Cerebellar cortex (tissue), 1 donor: ENCODE results near the gene PLA2G15.

Source experiments
- DNase-seq: peaks from one replicate; pipeline ENCODE4 v3.0.0-alpha.2; 2015; ENCODE audit warnings: low spot score

The PLA2G15 gene, protein sequence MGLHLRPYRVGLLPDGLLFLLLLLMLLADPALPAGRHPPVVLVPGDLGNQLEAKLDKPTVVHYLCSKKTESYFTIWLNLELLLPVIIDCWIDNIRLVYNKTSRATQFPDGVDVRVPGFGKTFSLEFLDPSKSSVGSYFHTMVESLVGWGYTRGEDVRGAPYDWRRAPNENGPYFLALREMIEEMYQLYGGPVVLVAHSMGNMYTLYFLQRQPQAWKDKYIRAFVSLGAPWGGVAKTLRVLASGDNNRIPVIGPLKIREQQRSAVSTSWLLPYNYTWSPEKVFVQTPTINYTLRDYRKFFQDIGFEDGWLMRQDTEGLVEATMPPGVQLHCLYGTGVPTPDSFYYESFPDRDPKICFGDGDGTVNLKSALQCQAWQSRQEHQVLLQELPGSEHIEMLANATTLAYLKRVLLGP

DNA sequence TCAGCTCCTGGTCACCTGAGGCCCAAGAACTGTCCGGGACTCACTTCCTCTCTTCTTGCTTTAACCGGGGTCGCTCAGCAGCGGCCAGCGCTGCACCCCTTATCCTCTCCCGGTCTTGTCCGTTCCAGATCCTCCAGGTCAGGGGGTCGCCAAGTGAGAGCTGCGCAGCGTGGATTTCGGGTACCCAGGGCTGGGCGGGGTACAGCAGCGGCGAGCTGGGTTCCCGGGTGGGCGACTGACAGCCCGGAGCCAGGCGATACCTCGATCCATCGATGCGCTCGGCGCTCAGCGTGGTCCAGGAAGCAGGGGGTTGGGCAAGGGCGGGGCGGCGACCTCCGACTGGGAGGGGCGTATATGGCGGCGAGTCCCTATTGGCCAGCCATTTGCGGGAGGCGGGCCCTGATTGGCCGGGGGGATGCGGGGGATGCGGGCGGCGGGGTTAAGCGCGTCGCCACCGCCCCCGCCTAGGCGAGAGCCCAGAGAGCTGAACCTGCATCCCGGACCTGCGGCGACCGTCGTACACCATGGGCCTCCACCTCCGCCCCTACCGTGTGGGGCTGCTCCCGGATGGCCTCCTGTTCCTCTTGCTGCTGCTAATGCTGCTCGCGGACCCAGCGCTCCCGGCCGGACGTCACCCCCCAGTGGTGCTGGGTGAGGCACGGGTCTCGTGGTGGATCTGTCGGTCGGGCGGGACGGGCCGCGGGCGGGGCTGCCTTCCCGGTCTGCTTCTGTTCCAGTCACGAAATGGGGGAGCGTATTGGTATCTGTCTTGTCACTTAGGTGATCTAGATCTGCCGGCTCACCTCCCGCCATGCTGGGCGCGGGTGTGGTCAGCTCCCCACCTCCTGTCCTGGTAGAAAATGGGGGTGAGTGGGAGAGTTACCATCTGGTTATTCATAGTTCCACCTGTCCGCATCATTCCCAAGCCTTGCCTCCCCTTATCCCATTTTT, at the start of gene PLA2G15:
PLA2G15 (plus strand) TSS at position 471 of the 951 bp plus-strand sequence; CDS start at position 525, 54 bp downstream.
- peak; percentile 92 for DNase-seq

DNA sequence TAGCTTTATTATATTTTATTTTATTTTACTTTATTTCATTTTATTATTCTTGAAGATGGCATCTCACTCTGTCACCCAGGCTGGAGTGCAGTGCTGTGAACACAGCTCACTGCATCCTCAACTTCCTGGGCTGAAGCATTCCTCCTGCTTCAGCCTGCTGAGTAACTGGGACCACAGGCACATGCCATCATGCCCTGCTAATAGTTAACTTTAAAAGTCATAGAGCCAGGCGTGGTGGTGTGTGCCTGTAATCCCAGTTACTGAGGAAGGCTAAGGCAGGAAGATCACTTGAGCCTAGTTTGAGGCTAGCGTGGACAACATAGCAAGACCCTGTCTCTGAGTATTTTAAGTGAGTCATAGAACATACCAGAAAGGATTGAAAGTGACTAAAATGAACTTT, 47.9 kb upstream of the PLA2G15 start:
- no peak for DNase-seq

DNA sequence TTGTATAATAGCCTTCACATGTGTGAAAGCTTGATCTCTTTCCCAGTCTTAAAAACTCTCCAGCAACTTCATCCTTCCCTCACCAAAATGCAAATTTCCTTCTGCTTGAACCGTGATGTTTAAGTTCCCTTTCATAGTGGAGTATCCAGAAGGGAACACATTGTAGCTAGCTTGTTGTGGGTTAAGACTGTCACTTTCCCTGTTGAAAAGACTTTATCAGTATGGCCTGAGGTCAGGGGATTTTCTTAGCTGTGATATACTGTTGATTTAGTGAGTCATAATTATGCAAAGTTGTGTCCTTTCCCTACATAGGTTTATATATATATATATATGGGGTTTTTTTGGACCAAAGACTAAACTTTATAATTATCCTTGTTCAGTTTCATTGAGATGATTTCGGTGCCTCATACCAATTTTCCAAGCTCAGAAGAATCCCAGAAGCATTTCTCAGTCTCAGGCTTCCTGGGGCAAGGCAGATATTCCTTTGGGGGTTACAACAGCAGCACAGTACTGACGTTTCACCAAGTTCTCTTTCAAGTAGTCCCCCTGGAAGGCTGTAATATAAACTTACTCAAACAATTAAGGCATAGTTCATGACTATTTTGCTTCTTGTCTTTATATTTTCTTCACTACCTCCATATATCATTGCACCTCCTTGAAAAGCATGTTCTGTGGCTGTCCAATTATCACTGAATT, 44.9 kb upstream of the PLA2G15 start:
- no peak for DNase-seq

DNA sequence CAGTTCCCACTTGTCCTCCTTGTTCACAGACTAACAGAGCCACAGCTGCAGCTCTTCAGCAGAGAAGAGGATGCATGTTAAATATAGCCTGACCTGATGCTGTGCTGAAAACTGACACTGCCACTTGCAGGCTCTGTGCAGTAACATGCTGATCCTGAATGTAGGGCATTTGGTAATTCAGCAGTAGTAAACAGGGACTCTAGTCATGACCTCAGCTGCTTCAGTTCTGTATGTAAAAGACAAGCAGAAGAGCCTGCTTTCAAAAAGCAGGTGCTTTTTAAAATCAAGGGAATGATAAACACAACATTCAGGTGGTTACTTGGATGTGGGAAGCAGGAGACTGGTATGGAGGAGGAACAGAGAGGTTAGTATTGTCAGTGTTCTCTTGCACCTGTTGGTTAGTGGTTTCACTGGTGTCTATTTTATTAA, 43.1 kb upstream of the PLA2G15 start:
- peak; percentile 94 for DNase-seq

DNA sequence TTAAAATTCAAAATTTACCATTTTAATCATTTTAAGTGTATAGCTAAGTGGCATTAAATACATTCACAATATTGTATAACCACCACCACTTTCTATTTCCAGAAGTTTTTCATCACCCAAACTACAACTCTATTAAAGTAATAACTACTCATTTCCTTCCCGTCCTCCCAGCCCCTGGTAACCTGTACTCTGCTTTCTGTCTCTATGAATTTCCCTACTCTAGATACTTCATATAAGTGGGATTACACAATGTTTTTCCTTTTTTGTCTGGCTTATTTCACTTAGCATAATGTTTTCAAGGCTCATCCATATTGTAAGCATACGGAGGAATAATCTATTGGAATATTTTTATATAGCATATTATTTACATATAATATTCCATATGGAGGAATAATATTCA, 38.9 kb upstream of the PLA2G15 start:
- DNase-seq: no peak

DNA sequence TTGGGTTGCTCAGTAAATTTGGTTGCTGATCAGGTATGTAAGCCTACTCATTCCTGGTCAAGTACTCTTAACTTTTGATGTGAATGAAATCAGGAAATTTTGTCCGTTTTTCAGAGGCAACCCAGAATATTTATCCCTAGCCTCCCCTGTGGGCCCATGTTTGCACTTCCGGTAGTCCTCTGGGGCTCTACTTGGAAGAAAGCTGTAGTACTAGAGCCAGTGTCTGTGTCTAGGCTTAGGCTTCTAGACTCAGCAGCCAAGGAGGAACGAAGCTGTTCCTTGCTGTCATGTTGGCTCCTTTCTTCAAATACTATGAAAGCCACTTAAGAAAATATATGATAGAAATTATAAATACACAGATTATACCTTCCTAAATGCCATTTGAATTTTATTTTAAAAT, 30.4 kb upstream of the PLA2G15 start:
- DNase-seq: no peak

DNA sequence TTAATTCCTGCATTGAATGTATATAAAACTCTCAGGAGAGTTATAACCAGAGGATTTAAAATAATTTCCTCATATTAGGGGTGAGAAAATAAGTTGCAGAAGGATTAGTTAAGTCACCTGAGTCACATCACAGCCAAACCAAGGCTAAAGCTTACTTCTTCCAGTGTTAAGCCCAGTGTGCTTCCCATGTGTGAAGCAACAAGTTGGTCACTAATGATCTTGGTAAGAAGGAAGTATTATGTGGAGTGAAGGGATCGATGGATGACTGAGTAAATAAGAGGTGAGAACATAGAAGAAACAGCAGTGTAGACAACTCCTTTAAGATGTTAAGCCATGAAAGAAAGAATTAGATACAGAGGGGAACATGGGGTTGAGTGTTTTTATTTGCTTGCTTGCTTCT, 29.9 kb upstream of the PLA2G15 start:
- no peak for DNase-seq

DNA sequence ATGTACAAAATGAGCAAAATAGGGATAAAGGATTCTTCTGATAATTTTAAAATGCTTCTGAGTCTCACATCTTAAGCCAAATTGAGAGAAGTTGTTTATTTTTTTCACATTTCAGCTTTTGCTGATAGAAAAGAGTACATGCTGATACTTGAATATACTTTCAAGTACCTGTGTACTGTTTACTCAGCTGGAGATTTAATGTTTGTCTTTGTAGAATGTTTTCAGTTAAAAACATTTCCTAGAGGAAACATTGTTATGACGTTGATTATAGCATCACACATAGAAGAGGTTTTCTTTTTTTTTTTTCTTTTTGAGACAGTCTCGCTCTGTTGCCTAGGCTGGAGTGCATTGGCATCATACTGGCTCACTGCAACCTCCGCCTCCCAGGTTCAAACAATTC, 28.9 kb upstream of the PLA2G15 start:
- DNase-seq: no peak

DNA sequence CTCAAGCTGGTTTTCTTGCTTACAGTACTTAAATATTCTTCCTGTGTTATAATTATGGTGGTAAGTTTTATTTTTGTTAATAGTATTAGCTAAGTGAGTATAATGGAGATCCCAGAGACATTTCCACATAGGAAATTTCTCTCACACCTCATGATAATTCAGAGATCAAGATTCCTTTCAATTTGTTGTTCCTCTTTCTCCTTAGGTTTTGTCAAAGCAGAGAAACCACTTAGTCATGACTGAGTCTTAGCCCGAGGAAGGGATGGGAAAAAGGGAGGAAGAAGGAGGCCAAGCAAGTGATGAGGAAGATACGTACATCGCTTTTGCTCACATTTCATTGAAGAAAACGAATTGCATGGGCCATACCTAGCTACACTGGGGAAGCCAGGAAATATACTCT, 27.7 kb upstream of the PLA2G15 start:
- DNase-seq: no peak

DNA sequence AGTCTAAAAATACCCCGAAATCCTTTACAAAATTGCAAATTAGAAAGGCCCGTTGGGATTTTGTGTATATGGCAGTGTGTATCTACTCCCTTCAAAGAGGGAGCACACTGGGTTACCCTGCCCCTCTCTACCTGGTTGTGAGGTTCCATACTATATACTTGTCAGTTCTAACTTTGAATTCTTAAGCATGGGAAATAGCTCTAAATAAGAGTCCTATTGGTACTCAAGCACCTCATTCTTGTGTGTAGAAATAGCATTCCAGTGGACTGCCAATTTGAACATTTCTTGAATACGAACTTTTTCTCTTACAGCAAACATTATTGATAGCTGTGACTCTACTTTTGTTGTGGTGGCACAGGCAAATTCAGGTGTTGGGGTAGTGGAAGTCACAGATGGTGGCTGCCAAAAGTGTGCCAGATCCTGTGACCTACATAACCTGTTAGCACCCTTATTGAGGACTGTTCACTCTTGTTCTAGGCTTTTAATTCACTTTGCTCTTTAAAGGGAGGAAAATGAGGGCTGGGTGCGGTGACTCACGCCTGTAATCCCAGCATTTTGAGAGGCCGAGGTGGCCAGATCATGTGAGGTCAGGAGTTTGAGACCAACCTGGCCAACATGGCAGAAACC, 25.3 kb upstream of the PLA2G15 start:
- DNase-seq: peak; percentile 46

DNA sequence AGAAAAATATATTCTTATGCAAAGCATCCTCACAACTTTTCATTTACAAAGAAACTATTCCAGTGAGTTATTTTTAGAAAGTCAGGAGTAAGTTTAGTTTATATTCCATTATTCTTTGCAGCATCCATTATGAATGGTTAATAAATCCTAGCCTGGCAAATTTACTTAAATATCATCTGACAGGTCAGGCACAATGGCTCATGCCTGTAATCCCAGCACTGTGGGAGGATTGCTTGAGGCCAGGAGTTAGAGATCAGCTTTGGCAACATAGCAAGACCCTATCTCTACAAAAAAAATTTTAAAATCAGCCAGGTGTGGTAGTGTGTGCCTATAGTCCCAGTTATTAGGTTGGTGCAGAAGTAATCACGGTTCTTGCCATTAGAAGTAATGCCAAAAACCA, 22.1 kb upstream of the PLA2G15 start:
- DNase-seq: no peak

DNA sequence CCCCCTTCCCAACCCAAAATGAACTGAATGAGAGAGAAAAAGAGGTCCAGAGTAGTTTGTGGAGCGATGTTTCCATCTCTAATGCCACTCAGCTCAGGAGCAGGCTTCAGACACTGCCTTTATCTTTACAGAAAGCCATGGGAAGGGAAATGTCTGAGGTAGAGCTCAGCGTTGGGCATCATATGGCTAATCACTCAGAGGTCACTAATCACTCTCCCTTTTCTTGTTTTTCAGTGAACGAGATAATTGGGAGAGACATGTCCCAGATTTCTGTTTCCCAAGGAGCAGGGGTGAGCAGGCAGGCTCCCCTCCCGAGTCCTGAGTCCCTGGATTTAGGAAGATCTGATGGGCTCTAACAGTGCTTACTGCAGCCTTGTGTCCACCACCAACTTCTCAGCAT, 19.1 kb upstream of the PLA2G15 start:
- DNase-seq: no peak

DNA sequence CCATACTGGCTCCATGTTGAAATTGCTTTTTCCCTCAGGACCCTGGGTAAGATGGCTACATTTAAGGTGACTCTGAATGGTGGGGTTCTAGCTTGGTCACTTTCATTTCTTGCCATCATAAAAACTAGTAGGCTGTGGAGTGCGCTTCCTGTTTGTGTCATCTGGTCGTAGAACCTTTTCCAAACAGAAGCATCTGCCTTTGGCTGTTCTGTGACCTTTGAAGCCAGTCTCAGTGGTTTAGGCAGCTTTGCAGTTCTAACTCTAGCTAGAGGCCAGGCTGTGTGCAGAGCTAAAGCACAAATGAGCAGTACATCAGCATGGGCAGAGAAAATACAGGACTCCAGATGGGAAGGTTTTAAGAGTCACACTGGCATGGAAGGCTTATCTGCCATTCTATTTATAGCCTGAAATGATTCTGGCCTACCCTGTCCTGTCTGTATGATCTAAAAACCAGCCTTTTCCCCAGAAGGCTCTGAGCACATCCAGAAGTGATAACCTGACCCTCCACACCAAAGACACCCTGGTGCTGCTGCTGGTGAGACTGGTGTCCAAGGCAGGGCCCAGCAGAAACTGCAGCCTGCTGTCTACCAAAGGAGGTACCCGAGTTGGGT, 17.9 kb upstream of the PLA2G15 start:
- DNase-seq: no peak

DNA sequence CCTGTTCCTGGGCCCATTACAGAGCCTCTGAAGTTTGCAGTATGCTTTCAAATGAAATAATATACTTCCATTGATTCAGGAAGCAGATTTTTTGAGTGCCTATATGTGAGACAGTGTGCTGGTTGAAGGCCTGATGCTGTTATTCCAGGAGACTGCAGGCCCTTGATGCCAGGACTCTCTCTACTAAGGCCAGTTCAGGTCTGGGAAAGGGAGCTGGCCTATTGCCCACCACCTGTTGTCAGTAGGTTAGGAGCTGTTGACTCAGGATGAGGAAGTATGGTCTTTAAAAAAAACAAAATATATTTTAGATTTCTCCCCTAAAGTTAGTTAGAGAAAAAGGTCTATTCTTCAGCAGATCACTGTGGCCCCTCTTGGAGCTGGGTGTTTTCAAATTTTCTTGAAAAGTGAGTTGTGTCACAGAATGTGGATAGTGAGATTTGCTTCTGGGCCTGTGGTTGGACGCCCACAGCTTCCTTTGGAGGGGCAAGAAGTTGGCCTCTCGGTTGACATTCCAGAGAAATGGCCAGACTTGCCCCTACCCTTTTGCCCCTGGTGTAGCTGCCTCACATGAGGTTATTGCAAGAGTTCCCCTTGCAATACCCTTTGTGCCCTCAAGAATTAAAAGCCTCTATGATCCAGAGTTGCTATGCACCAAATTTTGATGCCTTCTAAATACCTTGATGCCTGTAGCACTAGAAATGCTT, 17.2 kb upstream of the PLA2G15 start:
- peak; percentile 59 for DNase-seq

DNA sequence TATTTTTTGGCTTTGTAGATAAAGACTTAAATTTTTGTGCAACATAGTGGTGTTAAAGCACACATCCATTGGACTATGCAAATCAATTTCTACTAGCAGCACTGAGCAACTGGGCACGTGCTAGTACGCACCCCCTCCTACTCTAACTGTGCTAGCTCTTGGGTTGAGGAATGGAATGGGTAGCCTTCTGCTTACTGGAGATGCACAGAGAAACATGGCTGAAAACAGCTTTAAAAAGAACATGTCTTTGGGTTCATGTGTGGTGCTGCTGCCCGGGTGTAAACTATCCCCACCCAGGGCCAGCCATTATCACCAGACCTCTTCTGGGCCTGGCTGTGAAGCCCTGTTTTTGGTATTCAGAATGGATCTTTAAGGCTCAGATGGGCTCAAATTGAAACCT, 16.5 kb upstream of the PLA2G15 start:
- DNase-seq: no peak

DNA sequence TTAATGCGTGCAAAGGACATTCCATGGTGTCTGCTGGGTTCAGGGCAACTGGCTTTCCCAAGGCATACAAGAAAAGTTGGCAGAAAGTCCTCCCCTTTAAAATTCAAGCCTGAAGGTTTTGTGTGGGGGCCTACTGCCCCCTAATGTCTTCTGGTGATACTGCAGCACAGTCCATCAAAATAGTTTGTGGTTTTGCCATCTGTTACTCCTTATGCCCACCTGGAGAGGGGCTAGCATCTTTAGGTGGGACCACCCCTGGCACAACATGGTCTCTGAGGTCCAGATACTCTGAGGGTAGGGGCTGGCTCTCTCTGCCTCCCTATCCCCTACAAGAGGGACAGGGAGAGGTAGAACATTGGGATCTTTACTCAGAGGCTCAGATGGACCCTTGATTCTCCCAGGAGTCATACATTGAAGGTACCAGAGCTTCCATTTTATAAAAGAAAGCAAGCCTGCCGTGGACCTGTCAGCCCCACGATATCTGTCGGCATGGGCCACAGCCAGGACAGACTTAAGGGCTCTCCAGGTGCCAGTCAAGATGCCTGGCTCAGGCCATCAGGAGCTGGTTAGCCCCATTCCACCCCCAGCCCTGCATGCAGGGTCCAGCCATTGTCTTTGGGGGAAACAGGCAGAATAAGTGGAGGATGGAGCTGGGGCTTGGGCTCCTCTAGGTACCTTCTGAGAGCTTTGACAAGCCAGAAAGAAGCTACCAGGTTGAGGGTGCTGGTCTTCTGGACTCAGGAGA, 15.6 kb upstream of the PLA2G15 start:
- peak; percentile 81 for DNase-seq

DNA sequence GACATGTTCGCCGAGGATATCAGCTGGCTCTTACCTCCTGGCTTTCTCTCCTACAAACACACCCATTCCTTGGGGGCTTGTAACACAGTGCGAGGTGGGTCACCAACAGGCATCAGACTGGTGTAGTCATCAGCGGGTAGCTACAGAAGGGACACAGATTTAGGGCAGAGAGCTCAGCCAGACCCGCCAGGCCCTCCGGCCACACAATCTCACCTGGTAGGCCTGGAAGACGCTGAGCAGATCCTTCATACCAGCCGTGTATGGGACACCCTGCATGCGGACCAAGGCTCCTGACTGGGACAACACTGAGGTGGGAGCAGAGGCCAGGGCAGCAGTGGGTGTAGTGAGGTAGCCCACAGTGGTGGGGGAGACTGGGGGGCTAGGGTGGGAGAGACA, 15.0 kb upstream of the PLA2G15 start:
- DNase-seq: no peak

DNA sequence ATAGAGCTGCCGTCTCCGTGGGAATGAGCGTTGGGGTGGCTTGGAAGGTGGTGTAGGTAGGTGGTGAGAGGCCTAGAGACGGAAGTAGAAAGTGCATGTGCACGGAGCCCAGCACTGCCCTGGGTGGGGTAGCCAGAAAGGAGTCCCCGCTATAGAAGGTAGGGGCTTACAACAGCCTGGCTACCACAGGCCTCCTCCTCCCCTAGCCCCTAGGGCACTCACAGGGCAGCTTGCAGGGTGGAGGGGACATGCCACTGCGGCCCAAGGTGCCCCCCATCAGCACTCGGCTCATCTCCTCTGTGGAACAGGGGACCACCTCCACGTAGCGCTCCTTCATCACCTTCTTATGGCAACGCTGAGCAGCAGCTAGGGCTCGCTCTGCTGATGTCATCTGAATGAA, 14.2 kb upstream of the PLA2G15 start:
- DNase-seq: no peak

DNA sequence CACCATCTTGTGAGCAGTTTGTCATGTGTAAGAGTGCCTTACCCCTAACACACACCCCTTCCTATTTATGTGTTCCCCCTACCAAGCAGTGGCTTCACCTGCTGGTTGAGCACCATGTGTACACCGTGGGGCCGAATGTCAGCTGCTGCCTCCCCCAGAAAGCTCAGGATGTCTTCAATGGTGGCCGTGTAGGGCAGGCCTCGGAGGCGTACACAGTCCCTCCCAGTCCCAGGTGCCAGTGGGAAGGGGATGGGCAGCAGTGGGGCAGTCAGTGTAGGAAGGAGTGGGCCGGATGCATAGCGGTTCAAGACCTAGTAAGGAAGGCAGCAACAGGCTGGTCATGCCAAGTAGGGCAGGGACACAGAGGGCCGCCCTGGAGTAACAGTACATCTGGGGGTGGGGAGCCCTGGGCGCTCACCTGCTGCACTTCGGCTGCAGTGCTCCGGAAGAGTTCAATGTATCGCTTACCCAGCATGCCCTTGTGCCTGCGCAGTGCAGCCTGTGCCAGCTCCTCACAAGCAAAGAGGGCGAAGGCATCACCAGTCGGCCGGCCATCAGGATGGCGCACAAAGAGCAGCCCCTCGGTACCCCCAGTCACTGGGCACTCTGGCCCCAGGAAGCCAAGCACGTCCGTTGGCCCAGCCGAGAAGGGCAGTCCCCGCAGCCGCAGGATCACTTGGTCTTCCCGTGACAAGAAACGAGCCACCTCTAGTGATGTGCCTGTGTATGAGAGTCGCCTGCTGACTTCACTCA, 13.6 kb upstream of the PLA2G15 start:
- no peak for DNase-seq
